SHP77 (cell line): Measurements from ENCODE around the gene NOTCH4.
"Not testable (repeated sequence)": the region's sequence is repeated elsewhere in the genome, so short reads cannot be mapped to it uniquely, and the experiment has no call there.

Experiments
- DNase-seq, 2 experiments: peaks; one replicate each; lab custom pipeline; 2025; lab: John Stamatoyannopoulos, UW

Gene NOTCH4

DNA sequence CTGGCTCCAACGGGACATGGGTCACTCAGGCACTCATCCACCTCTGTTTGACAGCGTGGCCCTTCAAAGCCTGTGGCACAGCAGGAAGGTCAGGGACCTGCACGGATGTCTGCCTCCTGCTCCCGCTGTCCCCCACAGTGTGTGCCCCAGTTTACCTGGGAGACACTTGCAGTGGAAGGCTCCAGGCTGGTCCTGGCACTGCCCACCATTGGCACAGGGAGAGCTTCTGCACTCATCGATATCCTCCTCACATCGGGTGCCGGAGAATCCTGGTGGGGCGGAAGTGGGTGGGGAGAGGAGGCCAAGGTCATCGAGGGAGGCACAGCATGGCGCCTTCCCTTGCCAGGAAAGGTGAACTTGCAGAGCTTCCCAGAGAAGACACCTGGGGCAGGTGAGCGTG lies 6.9 kb downstream of the NOTCH4 start:
- no peak for DNase-seq

GRCh38 chr6:32216285-32216684 lies 7.6 kb downstream of the NOTCH4 start:
- DNase-seq: no peak

DNA sequence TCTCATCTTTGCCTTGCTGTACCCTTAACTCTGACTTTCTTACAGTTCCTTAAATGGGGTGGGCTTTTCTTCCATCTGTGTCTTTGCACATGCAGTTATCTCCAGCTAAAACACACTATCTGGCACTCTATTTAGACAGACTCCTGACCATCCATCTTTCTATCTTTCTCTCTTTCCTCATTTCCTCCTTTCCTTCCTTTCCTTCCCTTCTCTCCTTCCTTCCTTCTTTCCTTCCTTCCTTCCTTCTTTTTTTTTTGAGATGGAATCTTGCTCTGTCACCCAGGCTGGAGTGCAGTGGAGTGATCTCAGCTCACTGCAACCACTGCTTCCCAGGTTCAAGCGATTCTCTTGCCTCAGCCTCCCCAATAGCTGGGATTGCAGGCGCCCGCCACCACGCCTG lies 8.2 kb downstream of the NOTCH4 start:
- no peak for DNase-seq

DNA sequence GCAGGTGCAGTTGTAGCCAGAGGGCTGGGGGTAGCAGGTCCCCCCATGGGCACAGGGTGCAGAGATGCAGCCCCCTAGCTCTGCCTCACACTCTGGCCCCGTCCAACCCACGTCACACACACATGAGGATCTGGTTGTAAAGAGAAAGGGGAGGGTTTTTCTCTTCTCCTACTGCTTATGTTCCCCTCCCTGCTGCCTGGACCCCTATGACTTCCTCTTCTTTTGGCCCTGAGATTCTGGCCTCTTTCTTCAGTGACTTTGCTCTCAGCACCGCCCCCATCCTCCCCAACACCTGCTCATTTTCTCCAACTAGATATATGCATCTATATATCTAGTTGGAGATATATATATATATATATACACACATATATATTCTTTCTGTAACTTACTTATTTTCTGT lies 9.7 kb downstream of the NOTCH4 start:
- no peak for DNase-seq

GRCh38 chr6:32213649-32214048 lies 10.2 kb downstream of the NOTCH4 start:
- no peak for DNase-seq

DNA sequence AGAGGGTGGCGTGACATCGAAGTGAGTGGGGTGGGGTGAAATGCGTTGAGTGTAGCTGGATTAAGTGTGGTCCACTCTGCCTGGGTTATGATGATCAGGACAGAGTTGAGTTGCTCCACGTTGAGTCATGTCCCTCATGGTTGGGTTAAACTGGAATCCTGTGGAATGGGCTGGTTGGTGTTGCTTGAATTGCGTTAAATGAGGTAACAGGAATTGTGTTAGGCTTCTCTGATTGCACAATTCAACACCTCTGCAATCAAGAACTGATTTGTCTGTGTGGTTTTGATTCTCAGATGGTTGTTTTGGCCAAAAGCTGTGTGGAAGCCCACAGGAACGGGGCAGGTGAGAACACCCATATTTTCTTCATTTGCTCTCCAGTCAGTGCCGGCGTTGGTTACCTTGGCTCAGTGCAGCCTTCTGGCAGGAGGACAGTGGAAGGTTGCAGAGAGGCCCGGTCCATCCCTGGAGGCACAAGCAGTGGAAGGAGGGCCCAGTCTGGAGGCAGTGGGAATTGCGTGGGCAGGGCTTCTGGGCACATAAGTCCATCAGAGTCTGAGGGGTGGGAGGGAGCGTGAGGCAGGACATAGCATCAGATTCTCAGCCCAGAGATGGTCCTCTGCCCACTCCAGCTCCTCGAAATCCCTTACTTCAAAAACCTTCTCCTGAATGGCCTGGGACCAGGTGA lies 11.6 kb downstream of the NOTCH4 start:
- no peak for DNase-seq

GRCh38 chr6:32211432-32211831 lies 12.4 kb downstream of the NOTCH4 start:
- DNase-seq: not testable (repeated sequence)

DNA sequence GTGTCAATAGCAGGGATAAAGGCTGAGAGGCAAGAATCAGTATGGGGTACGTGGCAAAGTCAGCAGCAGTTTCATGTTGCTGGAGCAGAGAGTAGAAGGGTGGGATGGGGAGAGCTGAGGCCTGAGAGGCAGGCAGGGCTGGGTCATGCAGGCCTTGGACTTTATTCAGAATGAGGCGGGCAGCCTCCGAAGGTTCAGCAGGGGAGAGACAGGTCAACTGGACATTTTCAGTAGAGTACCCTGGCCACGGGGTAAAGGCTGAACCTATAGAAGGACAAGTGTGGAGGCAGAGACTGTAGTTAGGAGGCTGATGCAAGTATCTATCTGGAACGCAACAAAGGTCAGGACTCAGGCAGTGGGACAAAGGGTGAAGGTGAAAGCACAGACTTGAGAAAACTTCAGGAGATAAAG lies 13.7 kb downstream of the NOTCH4 start:
- DNase-seq: no peak

- no peak for DNase-seq
These were observed 14.9 kb downstream of the NOTCH4 start for GRCh38 chr6:32208996-32209395.

GRCh38 chr6:32204268-32204715 lies 19.6 kb downstream of the NOTCH4 start:
- no peak for DNase-seq

DNA sequence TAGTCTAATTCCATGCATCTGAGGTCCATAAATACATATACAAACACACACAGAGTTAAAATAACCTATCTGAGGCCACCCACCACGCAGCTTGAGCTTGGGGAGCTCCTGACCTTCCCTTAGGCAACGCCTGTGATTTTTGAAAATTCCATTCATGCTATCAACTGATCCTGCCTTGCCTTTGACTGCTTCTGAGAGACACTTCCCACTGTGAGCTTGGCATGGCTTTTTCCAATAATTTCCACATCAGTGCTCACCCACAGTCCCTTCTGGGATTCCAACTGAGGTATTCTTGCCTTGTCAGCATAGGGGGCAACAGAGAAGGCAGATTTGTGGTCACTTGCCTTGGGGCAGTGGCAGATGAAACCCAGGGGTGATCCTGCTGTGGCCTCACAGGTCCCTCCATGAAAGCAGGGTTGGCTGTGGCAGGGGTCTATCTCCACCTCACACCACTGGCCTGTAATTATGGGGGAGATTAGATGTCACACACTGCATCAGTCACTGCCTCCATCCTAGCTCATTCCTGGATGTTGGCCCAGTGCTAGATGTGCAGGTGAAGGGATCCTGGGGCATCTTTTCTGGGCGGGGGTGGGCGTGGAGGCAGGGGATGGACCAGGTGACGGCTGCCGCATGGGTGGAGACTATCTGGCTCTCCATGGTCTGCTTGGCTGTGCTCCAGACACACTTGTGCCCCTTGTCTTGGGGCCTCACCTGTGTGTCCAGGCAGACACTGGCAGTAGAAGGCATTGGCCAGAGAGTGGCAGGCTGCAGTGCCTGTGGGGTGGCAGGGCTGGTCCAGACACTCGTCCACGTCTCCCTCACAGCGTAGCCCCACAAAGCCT lies 20.2 kb downstream of the NOTCH4 start:
- no peak for DNase-seq

DNA sequence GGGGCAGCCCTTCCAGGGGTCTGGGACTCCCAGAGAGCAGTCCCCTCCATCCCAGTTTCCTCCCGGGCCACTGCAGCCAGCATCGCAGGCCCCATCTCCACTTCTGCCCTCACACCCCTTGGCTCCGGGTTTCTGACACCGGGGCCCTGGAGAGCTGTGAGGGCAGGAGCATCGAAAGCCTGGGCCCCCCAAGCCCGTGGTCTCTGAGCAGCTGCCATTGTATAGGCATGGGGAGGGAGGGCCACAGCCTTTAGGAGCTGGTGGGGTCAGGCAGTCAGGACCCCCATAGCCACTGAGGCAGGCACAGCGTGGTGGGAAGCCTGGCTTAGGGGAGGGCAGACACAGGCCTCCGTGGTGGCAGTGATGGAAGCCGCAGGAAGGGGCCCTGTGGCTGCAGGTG lies 21.7 kb downstream of the NOTCH4 start:
- DNase-seq: no peak

- DNase-seq: no peak
These were observed 23.0 kb downstream of the NOTCH4 start for GRCh38 chr6:32200711-32201475.

DNA sequence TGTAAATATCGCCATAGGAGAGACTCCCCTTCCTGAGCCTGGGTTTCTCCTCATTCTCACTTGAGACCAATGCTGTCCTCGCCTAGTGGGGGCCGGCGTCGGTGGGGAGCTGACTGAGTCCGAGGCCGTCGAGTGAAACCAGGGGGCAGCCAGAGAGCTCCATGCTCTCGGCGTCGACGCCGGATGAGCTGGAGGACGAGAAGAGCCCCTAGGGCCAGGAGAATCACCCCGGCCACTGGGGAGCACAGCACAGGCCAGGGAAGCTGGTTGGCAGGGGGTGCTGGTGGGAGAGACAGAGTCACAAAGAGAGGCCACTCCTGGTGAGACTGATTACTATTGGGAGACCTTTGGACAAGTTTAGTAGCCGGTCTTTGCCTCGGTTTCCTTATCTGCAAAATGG lies 25.0 kb downstream of the NOTCH4 start:
- no peak for DNase-seq

DNA sequence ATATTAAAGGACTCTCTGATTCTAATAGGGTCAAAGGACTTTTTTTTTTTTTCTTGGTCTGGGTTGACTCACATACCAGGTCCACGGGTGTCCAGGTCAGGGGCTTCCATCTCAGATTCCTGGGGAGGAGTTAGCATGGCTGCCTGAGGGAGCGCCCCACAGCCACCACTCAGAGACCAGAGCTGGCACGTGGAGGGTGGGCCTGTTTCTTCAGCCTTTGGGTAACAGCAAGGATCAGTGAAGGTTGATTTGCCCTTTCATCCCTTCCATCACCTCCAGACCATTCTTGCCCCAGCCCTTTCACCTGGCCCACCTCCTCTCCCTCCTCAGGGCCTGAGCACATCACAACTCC lies 25.5 kb downstream of the NOTCH4 start:
- DNase-seq: no peak

DNA sequence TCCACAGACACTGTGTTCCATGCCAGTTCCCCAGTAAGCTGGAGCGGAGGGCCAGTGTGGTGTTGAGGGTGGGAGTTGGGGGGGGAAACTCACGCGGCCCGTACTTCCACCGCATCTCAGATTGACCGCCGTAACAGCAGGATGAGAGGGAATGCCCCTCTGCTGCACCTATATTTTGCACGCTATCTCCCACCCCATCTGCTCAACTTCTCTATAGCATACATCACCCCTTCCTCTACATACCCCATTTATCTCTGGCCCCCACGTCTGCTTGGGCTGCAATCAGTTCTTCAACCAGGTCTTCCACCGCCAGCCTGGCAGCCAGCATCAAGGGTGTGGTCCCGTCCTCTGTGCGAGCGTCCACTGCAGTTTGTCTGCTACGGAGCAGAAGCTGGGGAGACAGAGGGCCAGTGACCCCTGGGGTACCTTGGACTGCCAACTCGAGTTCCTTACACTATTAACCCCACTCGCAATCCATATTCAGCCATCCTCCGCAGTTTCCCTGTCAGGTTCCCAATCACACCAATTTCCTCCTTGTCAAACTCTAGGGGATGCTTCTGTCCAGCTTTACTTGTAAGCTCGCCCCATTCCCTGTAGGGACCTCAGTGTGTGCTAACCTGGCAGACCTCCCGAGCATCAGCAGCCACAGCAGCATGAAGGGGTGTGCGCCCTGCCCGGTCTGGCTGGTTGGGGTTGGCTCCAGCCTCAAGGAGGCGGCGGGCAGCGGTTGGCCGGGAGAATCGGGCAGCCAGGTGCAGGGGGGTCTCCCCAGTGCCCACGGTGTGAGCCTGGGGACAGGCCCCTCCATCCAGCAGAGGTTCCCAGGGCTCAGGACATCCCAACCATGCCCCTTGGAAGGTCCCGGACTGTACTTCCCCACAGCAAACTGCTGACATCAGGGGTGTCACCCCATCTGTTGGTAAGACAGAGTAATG lies 26.9 kb downstream of the NOTCH4 start:
- DNase-seq: peak in 1 of 2 experiments; percentile 8

GRCh38 chr6:32195902-32196681 lies 27.8 kb downstream of the NOTCH4 start:
- peak; percentile 87 to 90 for DNase-seq

GRCh38 chr6:32195652-32195901 lies 28.3 kb downstream of the NOTCH4 start:
- DNase-seq: peak; percentile 98 to 100

- DNase-seq: peak in 1 of 2 experiments; percentile 4
These were observed 28.8 kb downstream of the NOTCH4 start for GRCh38 chr6:32194825-32195651.

- DNase-seq: no peak
These were observed 29.5 kb downstream of the NOTCH4 start for GRCh38 chr6:32194388-32194787.
